ENCODE measurements around the gene SORCS2. TPM values are rescaled to one million over a fixed set of nuclear protein-coding genes. Genes with fewer than 3 reads are reported as not detected.
"Not testable (repeated sequence)": the region's sequence is repeated elsewhere in the genome, so short reads cannot be mapped to it uniquely, and the experiment has no call there.

SORCS2 gene
- total RNA-seq, 8 experiments from 2014 or later: 1.8 to 14.0 (median 5.3) TPM

- H3K4me1 ChIP-seq (replicated peaks in 1 of 2): peaks cover 6 to 8% of the 10 kb centered on the region in 2 donors
- no peak overlapping the region for H3K4me3 ChIP-seq
- in situ Hi-C loops (cut with MboI; ENCODE audit: low pct_unique_long_range_greater_than_20kb in 2 of 9, low sequenced_read_pairs in 9 of 9, unreplicated experiment in 9 of 9): loop anchor here in 1 of 9 experiments (25.0 kb wide), 1 partner anchor 264 kb away; the partner anchor contains the start of gene SORCS2
- WGBS, 10 experiments: 30 to 74% (median 62%) methylated on average over 2 to 5 of the region's 5 CpGs
- no peak overlapping the region for H3K27ac ChIP-seq
- ATAC-seq (replicated peaks in 6 of 8): no peak
These were observed 258.6 kb downstream of the SORCS2 start for GRCh38 chr4:7450775-7451433.

GRCh38 chr4:7451434-7451789 lies 259.1 kb downstream of the SORCS2 start:
- peaks cover under 1 to 3% of the 10 kb centered on the region in 2 donors for H3K4me1 ChIP-seq (replicated peaks in 1 of 2)
- no CpG with 5 or more reads among the region's 2 CpGs for WGBS, 10 experiments
- in situ Hi-C loops (cut with MboI; ENCODE audit: low pct_unique_long_range_greater_than_20kb in 2 of 9, low sequenced_read_pairs in 9 of 9, unreplicated experiment in 9 of 9): loop anchor here in 1 of 9 experiments (25.0 kb wide), 1 partner anchor 264 kb away; the partner anchor contains the start of gene SORCS2
- no peak overlapping the region for H3K4me3 ChIP-seq
- no peak overlapping the region for H3K27ac ChIP-seq
- ATAC-seq (replicated peaks in 6 of 8): no peak

DNA sequence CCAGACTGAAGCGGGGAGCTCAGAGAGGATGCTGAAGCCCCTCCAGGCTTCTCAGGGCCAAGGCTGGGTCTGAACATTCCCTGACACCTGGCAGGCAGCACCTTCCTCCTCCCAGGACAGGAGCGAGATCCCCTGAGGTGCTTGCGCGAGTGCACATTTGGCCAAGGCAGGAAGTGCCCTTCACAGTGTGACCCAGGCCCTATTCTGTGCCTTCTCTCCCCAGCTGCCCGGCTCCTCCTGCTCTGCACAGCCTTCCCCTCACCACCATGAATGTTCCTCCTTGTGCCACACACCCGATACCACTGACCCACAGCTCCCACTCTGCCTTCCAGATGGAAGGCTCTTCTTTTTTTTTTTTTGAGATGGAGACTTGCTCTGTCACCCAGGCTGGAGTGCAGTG lies 259.5 kb downstream of the SORCS2 start:
- in situ Hi-C loops (cut with MboI; ENCODE audit: low pct_unique_long_range_greater_than_20kb in 2 of 9, low sequenced_read_pairs in 9 of 9, unreplicated experiment in 9 of 9): loop anchor here in 1 of 9 experiments (25.0 kb wide), 1 partner anchor 264 kb away; the partner anchor contains the start of gene SORCS2
- Histone ChIP-seq H3K4me1 (replicated peaks in 1 of 2) (peaks cover 0 to 3% of the 10 kb centered on the region in 2 donors), H3K4me3 (no peak overlapping the region), H3K27ac (no peak overlapping the region)
- 40 to 95% (median 81%) methylated on average over 1 to 5 of the region's 6 CpGs; no CpG with 5 or more reads in 4 of the 10 experiments for WGBS, 10 experiments
- ATAC-seq (replicated peaks in 6 of 8): no peak

DNA sequence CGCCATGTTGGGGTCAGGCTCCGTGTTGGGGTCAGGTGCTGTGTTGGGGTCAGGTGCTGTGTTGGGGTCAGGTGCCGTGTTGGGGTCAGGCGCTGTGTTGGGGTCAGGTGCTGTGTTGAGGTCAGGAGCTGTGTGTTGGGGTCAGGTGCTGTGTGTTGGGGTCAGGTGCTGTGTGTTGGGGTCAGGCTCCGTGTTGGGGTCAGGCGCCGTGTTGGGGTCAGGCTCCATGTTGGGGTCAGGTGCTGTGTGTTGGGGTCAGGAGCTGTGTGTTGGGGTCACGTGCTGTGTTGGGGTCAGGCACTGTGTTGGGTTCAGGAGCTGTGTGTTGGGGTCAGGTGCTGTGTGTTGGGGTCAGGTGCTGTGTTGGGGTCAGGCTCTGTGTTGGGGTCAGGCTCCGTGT lies 260.5 kb downstream of the SORCS2 start:
- 50 to 100% (median 85%) methylated on average over 1 to 3 of the region's 9 CpGs; no CpG with 5 or more reads in 4 of the 10 experiments for WGBS, 10 experiments
- ATAC-seq (replicated peaks in 6 of 8); H3K4me3 ChIP-seq; H3K27ac ChIP-seq; H3K4me1 ChIP-seq (replicated peaks in 1 of 2): not testable (repeated sequence)
- in situ Hi-C loops (cut with MboI; ENCODE audit: low pct_unique_long_range_greater_than_20kb in 2 of 9, low sequenced_read_pairs in 9 of 9, unreplicated experiment in 9 of 9): loop anchor here in 1 of 9 experiments (25.0 kb wide), 1 partner anchor 266 kb away; the partner anchor contains the start of gene SORCS2

GRCh38 chr4:7457201-7458065 lies 265.1 kb downstream of the SORCS2 start:
- Histone ChIP-seq H3K4me1 (replicated peaks in 1 of 2) (peaks cover 30 to 31% of the 10 kb centered on the region in 2 donors), H3K4me3 (no peak overlapping the region), H3K27ac (no peak overlapping the region)
- in situ Hi-C loops (cut with MboI; ENCODE audit: low pct_unique_long_range_greater_than_20kb in 2 of 9, low sequenced_read_pairs in 9 of 9, unreplicated experiment in 9 of 9): loop anchor here in 1 of 9 experiments (25.0 kb wide), 1 partner anchor 270 kb away; the partner anchor contains the start of gene SORCS2
- WGBS, 10 experiments: 30 to 95% (median 88%) methylated on average over 2 to 13 of the region's 16 CpGs; no CpG with 5 or more reads in 5 of the 10 experiments
- ATAC-seq (replicated peaks in 6 of 8): no peak

DNA sequence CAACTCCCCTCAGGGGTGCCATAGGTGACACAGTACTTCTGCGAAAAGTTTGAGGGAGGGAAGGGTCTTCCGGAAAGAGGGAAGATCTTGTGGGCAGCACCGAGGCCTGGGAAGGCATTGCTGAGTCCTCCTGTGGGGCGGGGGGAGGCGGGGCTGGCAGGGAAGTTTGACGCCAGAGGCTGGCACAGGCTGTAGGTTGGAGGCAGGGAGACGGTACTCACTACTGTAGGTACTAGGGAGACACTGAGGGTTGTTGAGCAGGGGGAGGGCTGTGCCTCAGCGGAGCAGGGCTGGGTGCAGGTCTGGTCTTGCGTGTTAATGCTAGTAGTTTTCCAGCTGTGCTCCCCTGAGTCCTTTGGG lies 265.7 kb downstream of the SORCS2 start:
- ATAC-seq (replicated peaks in 6 of 8): no peak
- Histone ChIP-seq H3K27ac (no peak overlapping the region), H3K4me1 (replicated peaks in 1 of 2) (peaks cover 37% of the 10 kb centered on the region in 2 donors), H3K4me3 (no peak overlapping the region)
- in situ Hi-C loops (cut with MboI; ENCODE audit: low pct_unique_long_range_greater_than_20kb in 2 of 9, low sequenced_read_pairs in 9 of 9, unreplicated experiment in 9 of 9): loop anchor here in 1 of 9 experiments (25.0 kb wide), 1 partner anchor 271 kb away; the partner anchor contains the start of gene SORCS2
- 8 to 100% (median 83%) methylated on average over 1 to 3 of the region's 9 CpGs; no CpG with 5 or more reads in 6 of the 10 experiments for WGBS, 10 experiments

- in situ Hi-C loops (cut with MboI; ENCODE audit: low pct_unique_long_range_greater_than_20kb in 2 of 9, low sequenced_read_pairs in 9 of 9, unreplicated experiment in 9 of 9): loop anchor here in 1 of 9 experiments (25.0 kb wide), 1 partner anchor 271 kb away; the partner anchor contains the start of gene SORCS2
- H3K4me3 ChIP-seq: no peak overlapping the region
- peaks cover 38 to 40% of the 10 kb centered on the region in 2 donors for H3K4me1 ChIP-seq (replicated peaks in 1 of 2)
- 96 to 100% methylated on average over 1 to 4 of the region's 4 CpGs; no CpG with 5 or more reads in 8 of the 10 experiments for WGBS, 10 experiments
- no peak for ATAC-seq (replicated peaks in 6 of 8)
- no peak overlapping the region for H3K27ac ChIP-seq
These were observed 266.1 kb downstream of the SORCS2 start for GRCh38 chr4:7458477-7458876.

DNA sequence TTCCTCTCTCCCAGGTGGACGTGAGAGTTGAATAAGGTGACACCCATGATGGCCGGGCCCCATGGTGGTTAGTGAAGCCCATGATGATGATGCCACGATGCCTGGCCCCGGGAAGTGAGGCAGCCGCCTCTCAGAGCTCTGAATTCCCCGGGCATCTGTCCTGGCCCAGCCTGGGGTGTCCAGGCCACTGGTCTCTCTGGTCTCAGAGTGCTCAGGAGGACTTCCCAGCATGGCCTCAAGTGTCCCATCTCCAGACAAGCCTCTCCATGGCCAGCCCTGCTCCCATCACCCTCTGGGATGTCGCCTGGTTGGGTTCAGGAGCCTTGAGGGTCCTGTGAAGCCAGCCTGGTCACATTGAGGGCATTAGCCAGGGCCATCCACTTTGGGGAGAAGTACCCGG lies 267.1 kb downstream of the SORCS2 start:
- peaks cover 38 to 43% of the 10 kb centered on the region in 2 donors for H3K4me1 ChIP-seq (replicated peaks in 1 of 2)

GRCh38 chr4:7460566-7460965 lies 268.2 kb downstream of the SORCS2 start:
- Histone ChIP-seq H3K4me1 (replicated peaks in 1 of 2) (peaks cover 44 to 53% of the 10 kb centered on the region in 2 donors), H3K4me3 (no peak overlapping the region), H3K27ac (peak overlapping the region; percentile 80 to 91)
- WGBS, 10 experiments: 0 to 42% (median 23%) methylated on average over 1 to 12 of the region's 17 CpGs; no CpG with 5 or more reads in 6 of the 10 experiments
- in situ Hi-C loops (cut with MboI; ENCODE audit: low pct_unique_long_range_greater_than_20kb in 2 of 9, low sequenced_read_pairs in 9 of 9, unreplicated experiment in 9 of 9): loop anchor here in 1 of 9 experiments (25.0 kb wide), 1 partner anchor 273 kb away; the partner anchor contains the start of gene SORCS2
- ATAC-seq (replicated peaks in 6 of 8): peak in 7 of 8 experiments; percentile 28 to 73 (median 70)

More for the DNA sequence above, 267.1 kb downstream of the SORCS2 start:
- WGBS, 10 experiments: 35 to 100% (median 89%) methylated on average over 1 to 3 of the region's 8 CpGs; no CpG with 5 or more reads in 7 of the 10 experiments
- in situ Hi-C loops (cut with MboI; ENCODE audit: low pct_unique_long_range_greater_than_20kb in 2 of 9, low sequenced_read_pairs in 9 of 9, unreplicated experiment in 9 of 9): loop anchor here in 1 of 9 experiments (25.0 kb wide), 1 partner anchor 272 kb away; the partner anchor contains the start of gene SORCS2
- no peak overlapping the region for H3K4me3 ChIP-seq
- peak overlapping the region; percentile 80 to 91 for H3K27ac ChIP-seq
- no peak for ATAC-seq (replicated peaks in 6 of 8)

DNA sequence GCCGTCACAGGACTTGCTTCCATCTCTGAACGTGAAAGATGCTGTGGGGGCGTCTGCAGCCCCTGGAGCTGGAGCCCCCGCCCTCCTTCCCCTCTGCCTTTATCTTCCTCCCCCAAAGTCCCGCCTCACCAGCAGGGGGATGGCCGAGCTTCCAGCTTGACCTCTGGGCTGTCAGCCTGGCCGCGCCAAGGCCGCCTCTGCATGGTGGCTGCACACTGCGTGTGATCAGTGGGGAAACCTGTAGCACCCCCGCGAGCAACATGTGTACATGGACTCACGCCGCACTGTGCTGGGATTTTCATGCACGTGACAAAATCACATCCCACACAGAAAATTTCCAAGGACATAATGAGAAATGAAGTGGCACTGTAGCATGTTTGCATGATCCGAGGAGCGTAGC lies 268.9 kb downstream of the SORCS2 start:
- Histone ChIP-seq H3K4me1 (replicated peaks in 1 of 2) (peaks cover 44 to 55% of the 10 kb centered on the region in 2 donors), H3K27ac (peak overlapping the region; percentile 80 to 91), H3K4me3 (no peak overlapping the region)
- 47 to 100% (median 80%) methylated on average over 1 to 4 of the region's 17 CpGs; no CpG with 5 or more reads in 7 of the 10 experiments for WGBS, 10 experiments
- ATAC-seq (replicated peaks in 6 of 8): peak in 5 of 8 experiments; percentile 41 to 66 (median 64)
- in situ Hi-C loops (cut with MboI; ENCODE audit: low pct_unique_long_range_greater_than_20kb in 2 of 9, low sequenced_read_pairs in 9 of 9, unreplicated experiment in 9 of 9): loop anchor here in 1 of 9 experiments (25.0 kb wide), 1 partner anchor 274 kb away; the partner anchor contains the start of gene SORCS2

DNA sequence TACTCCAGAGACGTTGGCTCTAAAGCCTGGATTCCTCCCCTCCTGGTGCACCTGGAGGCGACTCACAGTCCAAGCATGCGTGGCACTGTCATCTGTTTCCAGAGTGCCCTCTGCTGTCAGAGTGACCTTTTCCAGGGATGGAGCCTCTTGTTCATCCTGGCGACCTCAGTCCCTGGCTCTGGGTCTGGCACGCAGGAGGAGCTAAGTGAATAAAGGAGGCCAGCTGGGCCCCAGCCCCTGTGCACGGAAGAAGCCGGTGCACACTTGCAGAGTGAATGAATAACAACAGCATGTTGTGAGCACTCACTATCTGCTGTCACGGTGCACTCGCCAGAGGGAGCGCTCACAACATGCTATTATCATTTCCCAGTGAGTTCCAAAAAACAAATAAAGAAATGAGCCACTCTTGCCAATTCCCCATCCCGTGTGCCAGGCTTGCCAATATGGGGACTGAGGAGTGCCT lies 270.2 kb downstream of the SORCS2 start:
- in situ Hi-C loops (cut with MboI; ENCODE audit: low pct_unique_long_range_greater_than_20kb in 2 of 9, low sequenced_read_pairs in 9 of 9, unreplicated experiment in 9 of 9): loop anchor here in 1 of 9 experiments (25.0 kb wide), 1 partner anchor 275 kb away; the partner anchor contains the start of gene SORCS2
- peak in 7 of 8 experiments; percentile 12 to 73 (median 66) for ATAC-seq (replicated peaks in 6 of 8)
- Histone ChIP-seq H3K27ac (peak overlapping the region; percentile 50 to 80), H3K4me3 (no peak overlapping the region), H3K4me1 (replicated peaks in 1 of 2) (peaks cover 44 to 55% of the 10 kb centered on the region in 2 donors)
- 0 to 48% (median 39%) methylated on average over 1 to 8 of the region's 11 CpGs; no CpG with 5 or more reads in 2 of the 10 experiments for WGBS, 10 experiments

Data from motor neuron (in vitro differentiated cells).